DLD1 (cell line): ENCODE data around the gene RLN3.

Source experiments
- in situ Hi-C: cut with HindIII; loops from 2 replicates; pipeline ENCODE4 v1.10.0; 2017; ENCODE audit warnings: low sequenced_read_pairs

RLN3 gene

GRCh38 chr19:14078411-14078810 lies 50.5 kb downstream of the RLN3 start:
- in situ Hi-C loops: loop anchor here (25.0 kb wide), 1 partner anchor 191 kb away; the partner anchor contains the start of gene NANOS3
